ENCODE data around the gene SRD5A2.

SRD5A2 gene

GRCh38 chr2:31567679-31568078 lies 13.1 kb downstream of the SRD5A2 start:
- no peak overlapping the region for H3K27ac ChIP-seq (ENCODE audit: extremely low read depth, low read depth, low read length)
- CTCF ChIA-PET = interaction anchor here (0.6 to 0.7 kb wide), 2 partner anchors 687 to 1917 kb away, joined by 3 to 6 read pairs; no protein-coding TSS in a partner anchor
- no peaks in the 10 kb centered on the region for H3K4me1 ChIP-seq (ENCODE audit: control insufficient read depth, insufficient read depth, low read length)
- no peak for TF ChIP-seq ATF2 (tag by site-specific recombination; IDR thresholded peaks at IDR 0.05; ENCODE audit: low read depth)
- no peak for TF ChIP-seq HIC1 (tag by site-specific recombination; IDR thresholded peaks at IDR 0.05)
- TF ChIP-seq ZNF311 (tag by site-specific recombination; IDR thresholded peaks at IDR 0.05; ENCODE audit: borderline replicate concordance) = no peak
- TF ChIP-seq ZNF785 (tag by site-specific recombination; IDR thresholded peaks at IDR 0.05) = no peak
- TF ChIP-seq, protein P1, sequence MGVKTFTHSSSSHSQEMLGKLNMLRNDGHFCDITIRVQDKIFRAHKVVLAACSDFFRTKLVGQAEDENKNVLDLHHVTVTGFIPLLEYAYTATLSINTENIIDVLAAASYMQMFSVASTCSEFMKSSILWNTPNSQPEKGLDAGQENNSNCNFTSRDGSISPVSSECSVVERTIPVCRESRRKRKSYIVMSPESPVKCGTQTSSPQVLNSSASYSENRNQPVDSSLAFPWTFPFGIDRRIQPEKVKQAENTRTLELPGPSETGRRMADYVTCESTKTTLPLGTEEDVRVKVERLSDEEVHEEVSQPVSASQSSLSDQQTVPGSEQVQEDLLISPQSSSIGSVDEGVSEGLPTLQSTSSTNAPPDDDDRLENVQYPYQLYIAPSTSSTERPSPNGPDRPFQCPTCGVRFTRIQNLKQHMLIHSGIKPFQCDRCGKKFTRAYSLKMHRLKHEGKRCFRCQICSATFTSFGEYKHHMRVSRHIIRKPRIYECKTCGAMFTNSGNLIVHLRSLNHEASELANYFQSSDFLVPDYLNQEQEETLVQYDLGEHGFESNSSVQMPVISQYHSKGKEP (tag by site-specific recombination; IDR thresholded peaks at IDR 0.05) = no peak
- TF ChIP-seq ZNF600 (tag by site-specific recombination; IDR thresholded peaks at IDR 0.05) = no peak
- no peak for TF ChIP-seq ZNF221 (tag by site-specific recombination; IDR thresholded peaks at IDR 0.05; ENCODE audit: borderline replicate concordance)
- TF ChIP-seq YY2 (tag by site-specific recombination; IDR thresholded peaks at IDR 0.05) = no peak
- no peak for TF ChIP-seq ZNF146 (tag by site-specific recombination; IDR thresholded peaks at IDR 0.05)
- TF ChIP-seq PBX3 (CRISPR knock-in tag; IDR thresholded peaks at IDR 0.05) = no peak
- TF ChIP-seq ZNF211 (tag by site-specific recombination; IDR thresholded peaks at IDR 0.05; ENCODE audit: low read depth) = no peak
- no peaks in the 10 kb centered on the region for H3K9me3 ChIP-seq (ENCODE audit: control insufficient read depth, insufficient read depth, low read depth, low read length)
- H3K4me3 ChIP-seq (ENCODE audit: low read depth, low read length) = no peak overlapping the region
- no peaks in the 10 kb centered on the region for H3K36me3 ChIP-seq (ENCODE audit: control insufficient read depth in 2 of 2, insufficient read depth in 1 of 2, low read length in 2 of 2)
- POLR2A ChIA-PET = no interaction called here

- TF ChIP-seq OSR2 (tag by site-specific recombination; IDR thresholded peaks at IDR 0.05) = no peak
- no peak for TF ChIP-seq ZNF292 (tag by site-specific recombination; IDR thresholded peaks at IDR 0.05; ENCODE audit: borderline replicate concordance, low read depth)
- no peak for TF ChIP-seq ZNF747 (tag by site-specific recombination; IDR thresholded peaks at IDR 0.05)
- TF ChIP-seq ZNF311 (tag by site-specific recombination; IDR thresholded peaks at IDR 0.05; ENCODE audit: borderline replicate concordance) = no peak
- TF ChIP-seq, protein P2, sequence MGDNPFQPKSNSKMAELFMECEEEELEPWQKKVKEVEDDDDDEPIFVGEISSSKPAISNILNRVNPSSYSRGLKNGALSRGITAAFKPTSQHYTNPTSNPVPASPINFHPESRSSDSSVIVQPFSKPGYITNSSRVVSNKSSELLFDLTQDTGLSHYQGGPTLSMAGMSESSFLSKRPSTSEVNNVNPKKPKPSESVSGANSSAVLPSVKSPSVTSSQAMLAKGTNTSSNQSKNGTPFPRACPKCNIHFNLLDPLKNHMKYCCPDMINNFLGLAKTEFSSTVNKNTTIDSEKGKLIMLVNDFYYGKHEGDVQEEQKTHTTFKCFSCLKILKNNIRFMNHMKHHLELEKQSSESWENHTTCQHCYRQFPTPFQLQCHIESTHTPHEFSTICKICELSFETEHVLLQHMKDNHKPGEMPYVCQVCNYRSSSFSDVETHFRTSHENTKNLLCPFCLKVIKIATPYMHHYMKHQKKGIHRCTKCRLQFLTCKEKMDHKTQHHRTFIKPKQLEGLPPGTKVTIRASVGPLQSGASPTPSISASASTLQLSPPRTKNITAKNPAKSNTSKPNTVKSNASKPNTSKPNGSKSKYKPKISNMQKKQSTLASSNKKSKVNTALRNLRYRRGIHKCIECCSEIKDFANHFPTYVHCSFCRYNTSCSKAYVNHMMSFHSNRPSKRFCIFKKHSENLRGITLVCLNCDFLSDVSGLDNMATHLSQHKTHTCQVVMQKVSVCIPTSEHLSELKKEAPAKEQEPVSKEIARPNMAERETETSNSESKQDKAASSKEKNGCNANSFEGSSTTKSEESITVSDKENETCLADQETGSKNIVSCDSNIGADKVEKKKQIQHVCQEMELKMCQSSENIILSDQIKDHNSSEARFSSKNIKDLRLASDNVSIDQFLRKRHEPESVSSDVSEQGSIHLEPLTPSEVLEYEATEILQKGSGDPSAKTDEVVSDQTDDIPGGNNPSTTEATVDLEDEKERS (tag by site-specific recombination; IDR thresholded peaks at IDR 0.05) = no peak
- no peak for TF ChIP-seq KLF8 (tag by site-specific recombination; IDR thresholded peaks at IDR 0.05)
- no peak for TF ChIP-seq ZNF423 (tag by site-specific recombination; IDR thresholded peaks at IDR 0.05)
- TF ChIP-seq ZNF670 (tag by site-specific recombination; IDR thresholded peaks at IDR 0.05; ENCODE audit: low read depth) = no peak
- TF ChIP-seq ZNF704 (tag by site-specific recombination; IDR thresholded peaks at IDR 0.05) = no peak
- no peak for TF ChIP-seq ZNF214 (tag by site-specific recombination; IDR thresholded peaks at IDR 0.05; ENCODE audit: borderline replicate concordance)
- CTCF ChIA-PET = interaction anchor here (0.7 kb wide), 2 partner anchors 653 to 1833 kb away, joined by 3 to 4 read pairs; no protein-coding TSS in a partner anchor
- Histone ChIP-seq H3K36me3 (ENCODE audit: control insufficient read depth in 2 of 2, insufficient read depth in 1 of 2, low read length in 2 of 2) (no peaks in the 10 kb centered on the region), H3K27ac (ENCODE audit: extremely low read depth, low read depth, low read length) (no peak overlapping the region), H3K4me1 (ENCODE audit: control insufficient read depth, insufficient read depth, low read length) (no peaks in the 10 kb centered on the region), H3K9me3 (ENCODE audit: control insufficient read depth, insufficient read depth, low read depth, low read length) (no peaks in the 10 kb centered on the region), H3K4me3 (ENCODE audit: low read depth, low read length) (no peak overlapping the region)
- POLR2A ChIA-PET = no interaction called here
Measured at GRCh38 chr2:31563273-31563839, 17.4 kb downstream of the SRD5A2 start.

Data from HEK293 (cell line).